CD4-positive, alpha-beta memory T cell (primary cell): Measurements from ENCODE around the gene GABRA4. TPM values are rescaled to one million over a fixed set of nuclear protein-coding genes. Genes with fewer than 3 reads are reported as not detected.

Experiments used
- CTCF ChIA-PET: fragments of 350-600 bp; sonication (Branson Sonifier 250); formaldehyde crosslinking; loops from one replicate; lab custom pipeline; 2021; ENCODE audit warnings: inconsistent platforms; ENCODE audit not compliant: partially characterized antibody; lab: Charles Lee
- POLR2A ChIA-PET: fragments of 350-600 bp; sonication (Branson Sonifier 250); formaldehyde crosslinking; loops from one replicate; lab custom pipeline; 2021; ENCODE audit not compliant: partially characterized antibody; lab: Charles Lee
- DNase-seq, 5 donors: peaks; one replicate each; pipeline versions ENCODE4 v3.0.0 to v3.0.0-alpha.2; 2020 to 2022; ENCODE audit warnings: mixed read lengths in 1 of 5
- H3K27ac ChIP-seq: one replicate; pipeline ENCODE4 v1.7.0; 2013; ENCODE audit warnings: low read depth, low read length
- H3K27me3 ChIP-seq: 2 replicates; pipeline ENCODE4 v1.7.0; 2013; ENCODE audit warnings: mild to moderate bottlenecking, low read length, moderate library complexity; ENCODE audit not compliant: insufficient read depth
- H3K36me3 ChIP-seq: 2 replicates; pipeline ENCODE4 v1.7.0; 2013; ENCODE audit warnings: mild to moderate bottlenecking, low read length, moderate library complexity; ENCODE audit not compliant: insufficient read depth
- H3K4me1 ChIP-seq: 2 replicates; pipeline ENCODE4 v1.7.0; 2013; ENCODE audit warnings: mild to moderate bottlenecking, low read length, moderate library complexity; ENCODE audit not compliant: insufficient read depth
- H3K4me3 ChIP-seq, 2 donors: one replicate each; pipeline ENCODE4 v1.7.0; 2013; ENCODE audit warnings: low read length in 2 of 2, mild to moderate bottlenecking in 1 of 2
- H3K9me3 ChIP-seq, 2 donors: one replicate each; pipeline ENCODE4 v1.7.0; 2013; ENCODE audit warnings: low read length in 2 of 2, control low read depth in 1 of 2; ENCODE audit not compliant: control insufficient read depth in 1 of 2
- H3K27ac Mint-ChIP-seq, 7 donors: one replicate each; pipeline ENCODE4 v1.8.0; 2020 to 2021; ENCODE audit warnings: mixed read lengths in 7 of 7, mild to moderate bottlenecking in 6 of 7, inconsistent platforms in 3 of 7, moderate library complexity in 3 of 7
- H3K27me3 Mint-ChIP-seq, 2 donors: one replicate each; pipeline ENCODE4 v1.8.0; 2020 to 2021; ENCODE audit warnings: mixed read lengths in 2 of 2
- H3K36me3 Mint-ChIP-seq, 2 donors: one replicate each; pipeline ENCODE4 v1.8.0; 2020 to 2021; ENCODE audit warnings: mixed read lengths in 2 of 2, inconsistent platforms in 1 of 2, mild to moderate bottlenecking in 1 of 2
- H3K4me1 Mint-ChIP-seq, 4 donors: one replicate each; pipeline ENCODE4 v1.8.0; 2020 to 2021; ENCODE audit warnings: mixed read lengths in 4 of 4, mild to moderate bottlenecking in 1 of 4
- H3K4me3 Mint-ChIP-seq, 8 donors: one replicate each; pipeline ENCODE4 v1.8.0; 2020 to 2021; ENCODE audit warnings: mixed read lengths in 8 of 8, mild to moderate bottlenecking in 7 of 8, moderate library complexity in 6 of 8, inconsistent platforms in 3 of 8
- H3K9me3 Mint-ChIP-seq, 8 donors: one replicate each; pipeline ENCODE4 v1.8.0; 2020 to 2021; ENCODE audit warnings: mixed read lengths in 8 of 8, mild to moderate bottlenecking in 5 of 8, inconsistent platforms in 3 of 8, moderate library complexity in 1 of 8
- intact Hi-C: fragments of 100-400 bp; cut with micrococcal nuclease; formaldehyde crosslinking; loops from one replicate; pipeline ENCODE4 v1.15.1; 2023
- polyA plus RNA-seq, 2 donors: library from polyadenylated mRNA; unstranded; fragments of 300-500 nt; fragmentation: Illumina TruSeq; gene quantifications; one replicate each; pipeline ENCODE4 v1.2.3, GENCODE V29; 2021
- total RNA-seq, 2 experiments: library from RNA; stranded (reverse); gene quantifications; one replicate each; pipeline ENCODE4 v1.2.3, GENCODE V29; 2021

The GABRA4 gene
- total and polyA plus RNA-seq, 4 experiments from 2014 or later: not detected

GRCh38 chr4:46933686-46934085, 59.7 kb downstream of the GABRA4 start:
- H3K9me3 Mint-ChIP-seq: no peaks in the 10 kb centered on the region

GRCh38 chr4:46931981-46932380, 61.4 kb downstream of the GABRA4 start:
- no peak overlapping the region for H3K27ac Mint-ChIP-seq
- H3K36me3 Mint-ChIP-seq: no peaks in the 10 kb centered on the region
- intact Hi-C loops: no loop called here
- H3K4me3 Mint-ChIP-seq: no peak overlapping the region
- ChIA-PET CTCF (no interaction called here), POLR2A (no interaction called here)
- no peak for DNase-seq
- H3K4me1 ChIP-seq: no peaks in the 10 kb centered on the region
- no peak overlapping the region for H3K4me3 ChIP-seq
- no peaks in the 10 kb centered on the region for H3K9me3 ChIP-seq
- no peak overlapping the region for H3K27ac ChIP-seq
- peaks cover 0 to 3% of the 10 kb centered on the region in 2 donors for H3K27me3 Mint-ChIP-seq
- no peaks in the 10 kb centered on the region for H3K9me3 Mint-ChIP-seq
- no peaks in the 10 kb centered on the region for H3K27me3 ChIP-seq
- no peaks in the 10 kb centered on the region for H3K4me1 Mint-ChIP-seq
- no peaks in the 10 kb centered on the region for H3K36me3 ChIP-seq

More at GRCh38 chr4:46933686-46934085, 59.7 kb downstream of the GABRA4 start:
- Histone ChIP-seq H3K9me3 (no peaks in the 10 kb centered on the region), H3K27ac (no peak overlapping the region), H3K27me3 (no peaks in the 10 kb centered on the region), H3K36me3 (no peaks in the 10 kb centered on the region), H3K4me3 (no peak overlapping the region), H3K4me1 (no peaks in the 10 kb centered on the region)
- intact Hi-C loops: no loop called here
- ChIA-PET POLR2A (no interaction called here), CTCF (no interaction called here)
- no peaks in the 10 kb centered on the region for H3K4me1 Mint-ChIP-seq
- no peaks in the 10 kb centered on the region for H3K36me3 Mint-ChIP-seq
- no peak overlapping the region for H3K27ac Mint-ChIP-seq
- H3K4me3 Mint-ChIP-seq: no peak overlapping the region
- no peaks in the 10 kb centered on the region for H3K27me3 Mint-ChIP-seq
- DNase-seq: no peak

- Histone ChIP-seq H3K27ac (no peak overlapping the region), H3K9me3 (no peaks in the 10 kb centered on the region), H3K36me3 (no peaks in the 10 kb centered on the region), H3K4me1 (no peaks in the 10 kb centered on the region), H3K4me3 (no peak overlapping the region), H3K27me3 (no peaks in the 10 kb centered on the region)
- H3K27me3 Mint-ChIP-seq: peaks cover 0 to 3% of the 10 kb centered on the region in 2 donors
- H3K9me3 Mint-ChIP-seq: no peaks in the 10 kb centered on the region
- H3K4me1 Mint-ChIP-seq: no peaks in the 10 kb centered on the region
- no peak overlapping the region for H3K27ac Mint-ChIP-seq
- intact Hi-C loops: no loop called here
- H3K36me3 Mint-ChIP-seq: no peaks in the 10 kb centered on the region
- POLR2A ChIA-PET: no interaction called here
- H3K4me3 Mint-ChIP-seq: no peak overlapping the region
- DNase-seq: no peak
- CTCF ChIA-PET: no interaction called here
Measured at GRCh38 chr4:46930891-46931290, 62.5 kb downstream of the GABRA4 start.

GRCh38 chr4:46927201-46927600, 66.2 kb downstream of the GABRA4 start:
- peaks cover 0 to 3% of the 10 kb centered on the region in 2 donors for H3K27me3 Mint-ChIP-seq
- no peak overlapping the region for H3K4me3 Mint-ChIP-seq
- ChIA-PET POLR2A (no interaction called here), CTCF (no interaction called here)
- H3K9me3 ChIP-seq: no peaks in the 10 kb centered on the region
- H3K36me3 Mint-ChIP-seq: no peaks in the 10 kb centered on the region
- no peak overlapping the region for H3K27ac ChIP-seq
- H3K27me3 ChIP-seq: no peaks in the 10 kb centered on the region
- no peak for DNase-seq
- peaks cover 0 to under 1% (median 0%) of the 10 kb centered on the region in 8 donors for H3K9me3 Mint-ChIP-seq
- no peaks in the 10 kb centered on the region for H3K4me1 Mint-ChIP-seq
- no peak overlapping the region for H3K27ac Mint-ChIP-seq
- intact Hi-C loops: no loop called here
- H3K36me3 ChIP-seq: no peaks in the 10 kb centered on the region
- H3K4me1 ChIP-seq: no peaks in the 10 kb centered on the region
- H3K4me3 ChIP-seq: no peak overlapping the region

- no peak for DNase-seq
- no peaks in the 10 kb centered on the region for H3K27me3 ChIP-seq
Measured at GRCh38 chr4:46924789-46925529, 68.4 kb downstream of the GABRA4 start.

GRCh38 chr4:46922205-46922604, 71.2 kb downstream of the GABRA4 start:
- no peak overlapping the region for H3K4me3 Mint-ChIP-seq
- Histone ChIP-seq H3K27me3 (no peaks in the 10 kb centered on the region), H3K36me3 (no peaks in the 10 kb centered on the region), H3K27ac (no peak overlapping the region), H3K4me3 (no peak overlapping the region), H3K9me3 (no peaks in the 10 kb centered on the region), H3K4me1 (no peaks in the 10 kb centered on the region)
- ChIA-PET CTCF (no interaction called here), POLR2A (no interaction called here)
- intact Hi-C loops: no loop called here
- H3K36me3 Mint-ChIP-seq: no peaks in the 10 kb centered on the region
- peak overlapping the region in 1 of 7 donors; percentile 57 for H3K27ac Mint-ChIP-seq
- no peaks in the 10 kb centered on the region for H3K4me1 Mint-ChIP-seq
- no peak for DNase-seq
- H3K9me3 Mint-ChIP-seq: peaks cover 0 to 2% (median 0%) of the 10 kb centered on the region in 8 donors
- H3K27me3 Mint-ChIP-seq: no peaks in the 10 kb centered on the region

More at GRCh38 chr4:46924789-46925529, 68.4 kb downstream of the GABRA4 start:
- peaks cover 0 to 3% of the 10 kb centered on the region in 2 donors for H3K27me3 Mint-ChIP-seq
- no peak overlapping the region for H3K27ac Mint-ChIP-seq
- POLR2A ChIA-PET: no interaction called here
- no peaks in the 10 kb centered on the region for H3K36me3 ChIP-seq
- H3K4me3 Mint-ChIP-seq: no peak overlapping the region
- H3K4me1 ChIP-seq: no peaks in the 10 kb centered on the region
- no peak overlapping the region for H3K4me3 ChIP-seq
- no peak overlapping the region for H3K27ac ChIP-seq
- H3K9me3 Mint-ChIP-seq: peaks cover 0 to 2% (median 0%) of the 10 kb centered on the region in 8 donors
- CTCF ChIA-PET: no interaction called here
- no peaks in the 10 kb centered on the region for H3K9me3 ChIP-seq
- H3K4me1 Mint-ChIP-seq: no peaks in the 10 kb centered on the region
- H3K36me3 Mint-ChIP-seq: no peaks in the 10 kb centered on the region
- intact Hi-C loops: no loop called here

- no peak within 1 kb of the TSS for H3K27ac ChIP-seq
Measured at GRCh38 chr4:46909078-46909477, 84.3 kb downstream of the GABRA4 start, which contains the start of gene COX7B2. Gene COX7B2, minus strand, starts transcription at chr4:46909245. Its CDS starts 174,053 bp downstream, at chr4:46735192.

More at GRCh38 chr4:46909078-46909477, 84.3 kb downstream of the GABRA4 start, which contains the start of gene COX7B2:
- Mint-ChIP-seq H3K4me1 (no peaks in the 10 kb centered on the region), H3K4me3 (no peak within 1 kb of the TSS), H3K27me3 (peaks cover 3% of the 10 kb centered on the region in 2 donors), H3K27ac (no peak within 1 kb of the TSS), H3K9me3 (peaks cover 0 to 3% (median 0%) of the 10 kb centered on the region in 8 donors), H3K36me3 (no peaks in the 10 kb centered on the region)
- Histone ChIP-seq H3K36me3 (no peaks in the 10 kb centered on the region), H3K4me3 (no peak within 1 kb of the TSS), H3K27me3 (no peaks in the 10 kb centered on the region), H3K9me3 (no peaks in the 10 kb centered on the region), H3K4me1 (no peaks in the 10 kb centered on the region)
- no peak for DNase-seq
- POLR2A ChIA-PET: no interaction called here
- CTCF ChIA-PET: no interaction called here
- intact Hi-C loops: no loop called here
